RWPE2 (cell line): ENCODE results near the gene ANXA2.

Source experiments
- ATAC-seq: fragments of 200-7000 bp; cut with Tn5 transposase; 3 replicates; pipeline ENCODE4 v1.9.1; 2021; ENCODE audit warnings: low read depth
- DNase-seq: peaks from one replicate; pipeline ENCODE4 v3.0.0-alpha.2; 2020; ENCODE audit warnings: low spot score
- H3K27ac ChIP-seq: fragments of 450-650 bp; 2 replicates; pipeline ENCODE4 v1.5.1; 2017; ENCODE audit warnings: mild to moderate bottlenecking; ENCODE audit not compliant: poor library complexity, severe bottlenecking
- H3K27me3 ChIP-seq: fragments of 250-450 bp; sonication (Bioruptor Pico); 2 replicates; pipeline ENCODE4 v1.5.1; 2021; ENCODE audit warnings: mild to moderate bottlenecking, moderate library complexity; ENCODE audit not compliant: insufficient read depth, poor library complexity, severe bottlenecking
- H3K36me3 ChIP-seq: fragments of 250-450 bp; sonication (Bioruptor Pico); 2 replicates; pipeline ENCODE4 v1.5.1; 2020; ENCODE audit warnings: low read depth, mild to moderate bottlenecking, moderate library complexity
- H3K4me1 ChIP-seq: fragments of 250-450 bp; sonication (Bioruptor Pico); 2 replicates; pipeline ENCODE4 v1.5.1; 2021; ENCODE audit warnings: mild to moderate bottlenecking, moderate library complexity; ENCODE audit not compliant: insufficient read depth, poor library complexity, severe bottlenecking
- H3K4me3 ChIP-seq: fragments of 250-450 bp; sonication (Bioruptor Pico); 2 replicates; pipeline ENCODE4 v1.5.1; 2021; ENCODE audit warnings: mild to moderate bottlenecking, moderate library complexity; ENCODE audit not compliant: severe bottlenecking
- H3K9me3 ChIP-seq: fragments of 250-450 bp; sonication (Bioruptor Pico); 2 replicates; pipeline ENCODE4 v1.5.1; 2021; ENCODE audit warnings: mild to moderate bottlenecking, moderate library complexity; ENCODE audit not compliant: severe bottlenecking
- CTCF ChIP-seq: fragments of 450-650 bp; IDR thresholded peaks from one replicate; pipeline ENCODE4 v1.5.1; 2017; ENCODE audit warnings: mild to moderate bottlenecking, moderate library complexity; ENCODE audit not compliant: poor library complexity, severe bottlenecking

The ANXA2 gene

GRCh38 chr15:60392986-60393790 is 4.6 kb downstream of the ANXA2 start:
- Histone ChIP-seq H3K9me3 (no peaks in the 10 kb centered on the region), H3K4me1 (peaks cover 55% of the 10 kb centered on the region), H3K36me3 (peaks cover 88% of the 10 kb centered on the region), H3K4me3 (peak overlapping the region; percentile 97), H3K27ac (peak overlapping the region; percentile 99), H3K27me3 (no peaks in the 10 kb centered on the region)
- no peak for TF ChIP-seq CTCF
- ATAC-seq (peak; percentile 68), DNase-seq (peak; percentile 99)

GRCh38 chr15:60392601-60392985 is 5.2 kb downstream of the ANXA2 start:
- Histone ChIP-seq H3K4me1 (peaks cover 61% of the 10 kb centered on the region), H3K27me3 (no peaks in the 10 kb centered on the region), H3K4me3 (peak overlapping the region; percentile 8), H3K27ac (peak overlapping the region; percentile 99), H3K36me3 (peaks cover 94% of the 10 kb centered on the region), H3K9me3 (no peaks in the 10 kb centered on the region)
- DNase-seq (no peak), ATAC-seq (peak; percentile 0)
- TF ChIP-seq CTCF, result no peak

GRCh38 chr15:60391722-60392315 is 6.0 kb downstream of the ANXA2 start:
- H3K27me3 ChIP-seq, result no peaks in the 10 kb centered on the region
- H3K4me1 ChIP-seq, result peaks cover 69% of the 10 kb centered on the region
- H3K36me3 ChIP-seq, result peaks cover 96% of the 10 kb centered on the region
- H3K27ac ChIP-seq, result peak overlapping the region; percentile 99
- no peaks in the 10 kb centered on the region for H3K9me3 ChIP-seq
- ATAC-seq (no peak), DNase-seq (no peak)
- TF ChIP-seq CTCF, result no peak
- peak overlapping the region; percentile 8 for H3K4me3 ChIP-seq

- peak overlapping the region; percentile 99 for H3K27ac ChIP-seq
Measured at GRCh38 chr15:60390871-60391501, 6.8 kb downstream of the ANXA2 start.

More at GRCh38 chr15:60390871-60391501, 6.8 kb downstream of the ANXA2 start:
- Histone ChIP-seq H3K36me3 (peaks cover 96% of the 10 kb centered on the region), H3K9me3 (no peaks in the 10 kb centered on the region), H3K4me1 (peaks cover 77% of the 10 kb centered on the region), H3K27me3 (no peaks in the 10 kb centered on the region), H3K4me3 (peak overlapping the region; percentile 8)
- ATAC-seq (peak; percentile 51), DNase-seq (peak; percentile 88)
- peak; percentile 43 for TF ChIP-seq CTCF
